HuH-7.5 (cell line): ENCODE results near the gene KCNAB2.

Experiments
- DNase-seq: peaks from one replicate; pipeline ENCODE4 v3.0.0; 2011; ENCODE audit warnings: low spot score

Gene KCNAB2

DNA sequence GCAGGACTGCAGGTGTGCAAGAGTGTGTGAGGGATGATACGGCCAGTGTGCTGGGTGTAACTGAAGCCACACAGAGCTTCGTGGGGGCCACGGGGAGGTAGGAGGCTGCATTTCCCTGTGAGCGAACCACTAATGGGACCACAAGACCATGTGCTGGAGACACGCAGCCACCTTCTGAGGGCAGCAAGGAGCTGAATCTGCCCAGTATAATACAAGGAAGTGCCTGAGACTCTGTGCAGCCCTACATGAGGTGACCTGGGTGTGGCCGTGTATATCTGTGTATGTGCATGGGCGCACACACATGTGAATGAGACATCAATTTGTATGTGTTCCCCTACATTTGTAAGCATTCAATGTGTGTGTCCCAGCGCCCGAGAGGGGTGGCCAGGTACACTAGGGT is 83.6 kb downstream of the KCNAB2 start:
- DNase-seq: no peak

DNA sequence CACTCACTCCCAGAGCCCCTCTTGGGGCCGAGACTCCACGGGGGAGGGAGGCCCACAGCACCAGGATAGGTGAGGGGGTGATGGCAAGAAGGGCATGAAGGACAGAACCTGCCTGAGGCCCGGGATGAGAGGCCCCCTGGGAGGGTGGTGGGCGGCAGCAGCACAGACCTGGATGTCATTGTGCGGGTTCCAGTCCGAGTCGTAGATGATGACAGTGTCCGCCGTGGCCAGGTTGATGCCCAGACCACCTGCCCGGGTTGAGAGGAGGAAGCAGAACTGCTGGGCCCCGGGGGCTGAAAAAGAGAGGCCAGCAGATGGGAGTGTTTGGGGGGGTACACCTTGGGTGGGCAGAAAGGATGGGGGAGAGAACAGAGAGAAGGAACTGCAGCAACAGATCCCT is 84.3 kb downstream of the KCNAB2 start:
- DNase-seq: no peak

DNA sequence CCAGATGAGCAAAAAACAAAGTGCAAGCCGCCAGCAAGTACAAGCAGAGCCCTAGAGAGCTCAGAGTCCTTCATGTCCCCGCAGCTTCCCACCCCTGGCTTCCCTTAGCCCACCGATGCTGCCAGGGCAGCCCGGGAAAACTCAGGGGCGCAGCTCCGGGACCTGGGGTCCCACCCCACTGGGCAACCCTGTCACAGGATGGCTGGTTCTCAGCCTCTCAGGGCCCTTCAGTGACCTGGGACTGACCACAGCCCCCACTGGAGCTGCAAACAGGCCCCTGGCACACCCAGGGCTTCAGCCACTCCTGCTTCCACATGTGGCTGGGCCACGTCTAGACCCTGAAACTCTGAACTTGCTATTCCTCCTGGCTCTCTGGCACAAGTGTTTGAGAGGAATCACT is 84.9 kb downstream of the KCNAB2 start:
- no peak for DNase-seq

GRCh38 chr1:6131561-6131960 is 85.9 kb downstream of the KCNAB2 start:
- no peak for DNase-seq

DNA sequence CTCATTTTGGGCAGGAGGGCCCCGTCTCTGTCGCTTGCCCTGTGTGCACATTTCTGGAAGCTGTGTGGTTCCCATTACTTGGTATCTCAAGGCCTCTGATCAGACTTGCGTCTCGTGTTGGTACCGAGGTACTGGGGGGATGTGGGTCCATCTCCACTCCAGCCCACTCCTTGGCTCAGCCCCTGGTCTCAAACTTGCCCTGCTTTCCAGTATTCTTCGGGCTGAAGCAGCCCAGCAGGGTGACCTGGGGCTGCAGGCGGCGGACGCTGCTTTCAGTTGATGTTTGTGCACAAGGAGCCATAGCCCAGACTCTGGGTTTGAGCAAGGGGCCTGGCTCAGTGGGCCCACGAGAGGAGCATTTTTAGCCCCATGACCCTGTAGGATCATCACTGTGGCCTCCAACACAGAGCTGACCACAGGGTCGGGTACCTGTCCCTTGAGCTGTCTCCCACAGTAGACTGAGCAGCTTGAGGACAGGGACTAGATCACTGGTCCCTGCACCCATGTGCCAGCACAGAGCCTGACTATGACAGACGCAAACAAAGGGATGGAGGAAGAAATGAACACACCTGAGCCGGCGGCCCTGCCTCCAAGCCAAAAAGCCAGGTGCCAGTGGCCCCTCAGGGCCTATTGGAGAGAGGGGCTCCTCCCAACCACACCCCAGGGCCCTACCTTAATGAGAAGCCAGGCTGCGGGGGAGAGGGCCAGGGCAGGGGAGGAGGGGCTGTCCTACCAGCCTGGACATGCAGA is 87.6 kb downstream of the KCNAB2 start:
- DNase-seq: no peak

DNA sequence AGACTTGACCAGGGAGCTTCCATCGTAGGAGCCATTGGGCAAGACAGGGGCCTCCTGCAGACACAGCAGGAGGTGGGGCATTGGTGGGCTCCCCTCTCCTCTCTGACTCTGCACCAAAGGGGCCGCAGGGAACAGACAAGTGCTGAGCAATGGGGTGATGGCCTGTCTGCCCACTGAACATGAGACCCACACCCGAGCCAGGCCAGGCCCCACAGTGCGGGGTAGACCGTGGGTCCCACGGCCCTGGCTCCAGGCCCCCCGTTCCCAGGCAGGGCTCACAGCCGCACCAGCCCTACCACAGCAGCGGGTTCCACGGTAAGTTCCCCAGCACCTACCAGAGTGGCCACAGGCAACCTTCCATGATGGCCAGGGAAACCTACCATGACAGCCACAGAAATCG is 88.5 kb downstream of the KCNAB2 start:
- no peak for DNase-seq

- no peak for DNase-seq
These were observed 89.2 kb downstream of the KCNAB2 start for GRCh38 chr1:6134741-6135510.

- DNase-seq: no peak
These were observed 91.0 kb downstream of the KCNAB2 start for GRCh38 chr1:6136516-6137220.

- DNase-seq: no peak
These were observed 92.1 kb downstream of the KCNAB2 start for GRCh38 chr1:6137758-6138157.

- no peak for DNase-seq
These were observed 94.7 kb downstream of the KCNAB2 start for GRCh38 chr1:6140413-6140812.

DNA sequence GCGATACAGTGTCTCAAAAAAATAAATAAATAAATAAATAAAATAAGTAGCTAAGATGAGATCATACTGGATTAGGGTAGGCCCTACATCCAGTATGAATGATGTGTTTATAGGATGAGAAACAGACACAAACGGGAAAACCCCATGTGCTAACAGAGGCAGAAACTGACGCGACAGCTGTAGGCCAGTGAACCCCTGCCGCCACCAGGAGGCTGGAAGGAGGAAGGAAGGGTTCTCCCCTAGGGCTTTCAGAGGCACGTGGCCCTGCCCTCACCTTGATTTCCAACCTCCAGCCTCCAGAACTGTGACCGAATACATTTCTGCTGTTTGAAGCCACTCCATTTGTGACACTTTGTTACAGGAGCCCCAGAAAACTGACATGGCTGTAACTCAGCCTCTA is 95.9 kb downstream of the KCNAB2 start:
- DNase-seq: no peak

- DNase-seq: no peak
These were observed 96.4 kb downstream of the KCNAB2 start for GRCh38 chr1:6142036-6142621.

DNA sequence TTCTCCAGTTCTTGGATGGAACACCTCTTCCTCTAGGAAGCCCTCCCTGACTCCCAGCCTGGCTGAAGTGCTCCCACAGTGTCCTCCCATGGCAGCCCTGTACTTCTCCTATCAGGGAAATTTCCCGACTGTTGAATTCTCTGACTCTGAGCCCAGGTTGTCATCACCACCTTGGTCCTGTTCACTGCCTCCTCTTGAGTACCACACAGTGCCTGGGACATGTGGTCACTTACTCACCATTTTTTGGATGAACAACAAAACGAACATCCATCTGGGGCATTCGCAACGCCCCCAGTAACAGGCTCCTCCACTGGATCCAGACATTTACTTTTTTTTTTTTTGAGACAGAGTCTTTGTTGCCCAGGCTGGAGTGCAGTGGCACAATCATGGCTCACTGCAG is 97.0 kb downstream of the KCNAB2 start:
- DNase-seq: no peak

GRCh38 chr1:6143395-6143794 is 97.7 kb downstream of the KCNAB2 start:
- no peak for DNase-seq

DNA sequence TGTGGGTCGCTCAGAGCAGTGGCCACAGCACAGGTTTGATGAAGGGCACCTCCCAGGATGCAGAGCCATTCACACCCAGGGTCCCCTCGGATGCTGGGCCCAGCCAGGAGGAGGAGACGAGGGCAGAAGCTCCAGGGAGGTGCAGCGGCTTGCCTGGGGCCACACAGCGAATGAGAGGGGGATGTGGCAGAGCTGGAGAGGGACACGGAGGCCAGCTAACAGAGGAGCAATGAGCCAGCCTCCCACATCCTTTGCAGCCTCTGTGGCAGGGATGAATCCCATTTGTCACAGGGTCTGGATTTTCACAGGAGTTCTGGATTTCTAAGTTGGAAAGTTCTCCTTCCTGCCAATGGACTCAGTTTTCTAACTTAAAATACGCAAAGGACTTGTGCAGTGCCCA is 98.5 kb downstream of the KCNAB2 start:
- no peak for DNase-seq

- no peak for DNase-seq
These were observed 99.1 kb downstream of the KCNAB2 start for GRCh38 chr1:6144647-6145395.

DNA sequence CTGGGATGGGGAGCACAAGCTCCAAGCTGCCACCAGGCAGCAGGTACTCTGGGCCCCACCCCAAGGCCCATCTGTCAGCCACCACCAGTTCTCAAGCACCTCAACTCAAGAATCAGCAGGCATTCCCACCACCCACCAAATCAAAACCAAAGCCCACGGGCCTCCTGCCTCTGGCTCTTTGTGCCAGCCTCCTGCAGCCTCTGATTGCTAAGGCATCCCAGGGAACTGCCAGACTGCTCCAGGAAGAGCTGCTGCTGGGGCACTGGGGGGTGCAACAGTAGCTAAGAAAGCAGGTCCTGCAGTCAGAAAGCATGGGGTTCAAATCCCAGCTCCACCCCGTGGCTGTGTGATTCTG is 99.7 kb downstream of the KCNAB2 start:
- DNase-seq: no peak

DNA sequence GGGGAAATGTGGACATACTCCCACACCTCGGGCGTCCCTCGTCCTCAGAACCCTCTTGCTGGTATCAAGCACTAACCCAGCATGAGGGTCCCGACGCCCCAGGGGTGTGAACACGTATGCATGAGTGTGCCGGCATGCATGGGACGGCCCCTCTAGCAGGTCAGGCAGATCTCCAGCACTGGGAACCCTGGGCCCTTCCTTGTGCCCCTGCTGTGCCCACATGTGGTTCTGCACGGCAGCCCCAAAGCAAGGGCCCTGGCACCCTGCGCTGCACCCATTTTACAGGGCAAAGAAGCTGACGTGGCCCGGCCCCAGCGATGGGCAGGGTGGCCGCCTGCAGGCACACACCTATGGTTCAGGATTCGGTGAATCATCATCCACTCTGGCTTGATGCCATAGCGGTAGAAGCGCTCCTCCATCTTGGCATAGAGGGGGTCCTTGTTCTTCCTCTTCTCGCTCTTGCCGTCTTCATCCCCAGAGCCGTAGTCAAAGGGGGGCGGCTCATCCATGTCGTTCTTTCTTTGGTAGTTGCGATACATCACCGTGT is 100.2 kb downstream of the KCNAB2 start:
- DNase-seq: no peak

DNA sequence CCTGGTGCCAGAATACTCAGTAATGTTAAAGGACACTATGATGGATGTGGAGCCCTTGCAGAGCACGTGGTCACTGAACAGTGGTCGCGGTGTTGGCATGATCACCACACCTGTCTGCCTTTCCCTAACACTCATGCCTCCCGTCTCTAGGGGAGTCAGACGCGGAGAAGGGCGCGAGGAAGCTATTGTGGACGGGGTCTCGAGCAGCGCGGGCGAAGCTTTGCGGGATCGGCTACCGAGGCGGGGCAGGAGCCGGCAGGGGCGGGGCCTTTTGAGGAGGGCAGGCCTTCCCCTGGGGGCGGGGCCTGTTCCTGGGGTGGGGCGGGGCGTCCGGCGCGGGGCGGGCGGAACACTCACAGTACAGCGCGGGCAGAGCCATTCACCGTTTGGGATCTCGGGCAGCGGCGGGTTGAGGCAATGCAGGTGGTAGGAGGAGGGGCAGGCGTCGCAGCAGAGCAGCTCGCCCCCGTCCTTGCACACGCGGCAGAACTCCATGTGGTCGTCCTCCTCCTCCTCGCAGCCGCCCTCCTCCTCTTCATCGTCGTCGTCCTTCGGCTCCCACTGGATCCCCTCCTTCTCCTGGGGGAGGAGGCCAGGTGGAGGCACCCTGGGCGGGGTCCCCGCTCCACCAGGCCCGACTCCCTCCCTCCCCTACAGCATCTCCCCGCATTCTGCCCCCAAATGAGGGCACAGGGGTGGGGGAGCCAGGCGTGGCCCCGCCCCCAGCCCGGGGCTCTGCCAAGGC is 103.0 kb downstream of the KCNAB2 start:
- DNase-seq: no peak

DNA sequence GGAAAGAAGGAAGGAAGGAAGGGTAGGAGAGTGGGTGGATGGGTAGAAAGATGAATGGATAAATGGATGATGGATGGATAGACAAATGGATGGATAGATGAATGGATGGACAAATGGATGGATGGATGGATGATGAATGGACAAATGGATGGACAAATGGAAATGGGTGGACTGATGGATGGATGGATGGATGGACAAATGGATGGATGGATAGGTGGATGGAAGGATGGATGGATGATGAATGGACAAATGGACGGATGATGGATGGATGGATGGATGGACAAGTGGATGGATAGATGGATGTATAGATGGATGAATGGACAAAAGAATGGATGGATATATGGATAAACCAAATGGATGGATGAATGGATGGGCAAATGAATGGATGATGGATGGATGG is 103.9 kb downstream of the KCNAB2 start:
- DNase-seq: no peak
